ENCODE data around the gene CCDC112.
A peak's percentile ranks its signal among the peaks of the same experiment; 100 is the strongest.

The CCDC112 gene

DNA sequence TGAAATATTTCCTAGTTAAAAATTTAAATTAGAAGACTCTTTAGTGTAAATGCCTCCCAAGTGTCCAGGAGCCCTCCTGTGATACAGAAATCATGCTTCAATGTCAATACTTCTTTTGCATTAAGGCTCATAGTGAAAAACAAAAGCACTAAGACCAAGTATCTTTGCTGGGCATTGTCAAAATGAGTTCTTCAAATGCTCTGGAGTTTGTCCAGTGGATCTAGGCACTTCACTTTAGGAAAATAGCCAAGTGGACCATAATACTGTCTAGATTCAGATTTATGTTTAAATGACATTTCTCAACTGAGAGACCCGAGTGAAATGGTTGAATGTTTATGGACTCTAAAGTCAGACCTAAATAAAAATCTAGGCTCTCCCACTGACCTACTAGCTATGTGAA is 21.3 kb upstream of the CCDC112 start:
- no peak for DNase-seq (ENCODE audit: low read depth)
- TF ChIP-seq CTCF (IDR thresholded peaks at IDR 0.05; ENCODE audit: insufficient read depth, low read depth, low read length, missing control alignments): no peak
- no peak overlapping the region for H3K4me3 ChIP-seq (ENCODE audit: low read depth, low read length)

- no peak overlapping the region for H3K4me3 ChIP-seq (ENCODE audit: low read depth, low read length)
- TF ChIP-seq CTCF (IDR thresholded peaks at IDR 0.05; ENCODE audit: insufficient read depth, low read depth, low read length, missing control alignments): no peak
- no peak for DNase-seq (ENCODE audit: low read depth)
Observed at GRCh38 chr5:115317320-115317719, 20.9 kb upstream of the CCDC112 start.

GRCh38 chr5:115313632-115314031 is 17.2 kb upstream of the CCDC112 start:
- no peak for TF ChIP-seq CTCF (IDR thresholded peaks at IDR 0.05; ENCODE audit: insufficient read depth, low read depth, low read length, missing control alignments)
- DNase-seq (ENCODE audit: low read depth): no peak
- H3K4me3 ChIP-seq (ENCODE audit: low read depth, low read length): no peak overlapping the region

DNA sequence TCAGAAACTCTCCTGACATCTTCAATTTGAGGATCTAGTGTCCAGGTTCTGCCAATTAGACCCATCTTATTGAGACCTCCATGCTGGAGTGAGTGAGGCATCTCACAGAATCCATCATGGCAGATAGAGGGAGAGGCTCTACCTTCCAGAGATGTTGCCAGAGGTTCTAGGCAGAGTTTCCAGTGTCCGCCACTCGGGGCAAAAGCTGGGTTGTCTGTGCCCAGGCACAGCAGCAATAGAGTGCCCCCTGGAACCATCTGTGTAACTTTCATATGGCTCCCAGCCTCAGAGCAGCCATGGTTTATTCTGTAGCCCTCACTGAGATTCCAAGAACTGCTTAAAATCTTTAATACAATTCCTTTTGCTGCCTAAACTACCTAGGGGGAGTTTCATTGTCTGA is 16.6 kb upstream of the CCDC112 start:
- no peak for DNase-seq (ENCODE audit: low read depth)
- no peak overlapping the region for H3K4me3 ChIP-seq (ENCODE audit: low read depth, low read length)
- no peak for TF ChIP-seq CTCF (IDR thresholded peaks at IDR 0.05; ENCODE audit: insufficient read depth, low read depth, low read length, missing control alignments)

DNA sequence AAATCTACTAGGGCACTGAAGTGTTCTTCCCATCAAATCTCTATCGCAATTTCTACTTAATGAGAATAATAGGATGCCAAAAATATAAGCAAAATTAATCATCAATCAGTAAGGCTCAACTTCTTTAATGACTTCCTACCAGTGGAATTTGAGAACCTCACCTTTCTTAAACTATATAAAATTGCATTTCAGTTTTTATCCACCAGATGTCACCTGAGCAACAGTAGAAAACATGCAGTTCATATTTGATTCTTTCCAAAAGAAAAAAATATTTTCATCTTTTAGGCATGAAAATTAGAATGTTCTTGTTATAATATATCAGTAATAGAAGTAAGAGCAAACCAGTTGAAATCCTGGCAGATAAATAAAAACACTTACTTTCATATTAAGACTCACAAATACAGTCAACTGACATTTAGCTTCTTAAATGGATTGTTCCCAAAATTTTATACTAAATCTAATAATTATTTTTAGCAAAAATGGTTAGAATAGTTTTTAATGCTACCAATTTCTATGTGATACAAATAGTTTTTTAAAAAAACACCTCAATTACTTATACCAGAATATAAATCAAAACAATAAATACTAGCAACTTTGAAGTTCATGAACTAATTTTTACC is 13.4 kb upstream of the CCDC112 start:
- DNase-seq (ENCODE audit: low read depth): peak; percentile 52
- H3K4me3 ChIP-seq (ENCODE audit: low read depth, low read length): no peak overlapping the region
- TF ChIP-seq CTCF (IDR thresholded peaks at IDR 0.05; ENCODE audit: insufficient read depth, low read depth, low read length, missing control alignments): peak; percentile 44

- no peak overlapping the region for H3K4me3 ChIP-seq (ENCODE audit: low read depth, low read length)
- DNase-seq (ENCODE audit: low read depth): no peak
- no peak for TF ChIP-seq CTCF (IDR thresholded peaks at IDR 0.05; ENCODE audit: insufficient read depth, low read depth, low read length, missing control alignments)
Observed at GRCh38 chr5:115308815-115309214, 12.4 kb upstream of the CCDC112 start.

DNA sequence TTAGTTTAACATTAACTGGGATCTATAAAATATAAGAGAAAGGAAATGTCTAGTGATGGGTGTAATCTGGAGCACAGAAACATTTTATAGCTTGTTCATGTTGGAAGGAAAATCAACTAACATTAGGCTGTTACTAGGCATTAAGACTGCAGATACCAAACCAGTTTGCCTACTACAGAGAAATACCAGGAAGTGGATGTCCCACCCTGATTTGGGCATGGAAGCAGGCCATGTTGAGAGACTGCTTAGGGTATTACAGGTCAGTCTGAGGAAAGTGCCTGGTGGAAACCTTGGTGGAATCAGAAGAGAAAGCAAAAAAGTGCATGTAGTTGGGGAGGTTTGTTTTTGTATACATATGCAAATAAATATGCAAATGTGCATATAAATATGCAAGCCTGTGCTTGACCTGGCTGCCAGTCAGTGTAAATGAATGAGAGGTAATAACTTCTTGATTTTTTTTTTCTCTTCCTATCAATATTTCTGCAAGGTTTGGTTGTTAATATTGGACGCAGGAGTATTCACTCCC is 9.6 kb upstream of the CCDC112 start:
- H3K4me3 ChIP-seq (ENCODE audit: low read depth, low read length): no peak overlapping the region
- DNase-seq (ENCODE audit: low read depth): no peak
- TF ChIP-seq CTCF (IDR thresholded peaks at IDR 0.05; ENCODE audit: insufficient read depth, low read depth, low read length, missing control alignments): no peak

Data from GM12865 (cell line).